ENCODE data around the gene GLYATL1B. TPM values are rescaled to one million over a fixed set of nuclear protein-coding genes. Genes with fewer than 3 reads are reported as not detected.
"Not testable (repeated sequence)": the region's sequence is repeated elsewhere in the genome, so short reads cannot be mapped to it uniquely, and the experiment has no call there.

Gene GLYATL1B
- not detected for total RNA-seq

- DNase-seq (ENCODE audit: low spot score); H3K27me3 ChIP-seq; H3K36me3 ChIP-seq; H3K9me3 ChIP-seq; H3K27ac ChIP-seq; H3K4me3 ChIP-seq; H3K4me1 ChIP-seq: not testable (repeated sequence)
Measured at GRCh38 chr11:59086007-59086406, at the start of gene GLYATL1B. GLYATL1B (plus strand) TSS chr11:59086307; CDS start chr11:59086307, 0 bp downstream.

- not testable (repeated sequence) for H3K9me3 ChIP-seq; DNase-seq (ENCODE audit: low spot score); H3K4me3 ChIP-seq; H3K4me1 ChIP-seq; H3K27ac ChIP-seq; H3K36me3 ChIP-seq; H3K27me3 ChIP-seq
Measured at GRCh38 chr11:59036542-59036941, 49.6 kb upstream of the GLYATL1B start.

- DNase-seq (ENCODE audit: low spot score); H3K27me3 ChIP-seq; H3K36me3 ChIP-seq; H3K4me3 ChIP-seq; H3K9me3 ChIP-seq; H3K4me1 ChIP-seq; H3K27ac ChIP-seq: not testable (repeated sequence)
Measured at GRCh38 chr11:59037434-59037833, 48.7 kb upstream of the GLYATL1B start.

- no peak for TF ChIP-seq CTCF (IDR thresholded peaks at IDR 0.05)
- Histone ChIP-seq H3K9me3 (no peaks in the 10 kb centered on the region), H3K36me3 (no peaks in the 10 kb centered on the region), H3K4me3 (no peak overlapping the region), H3K27ac (no peak overlapping the region), H3K27me3 (no peaks in the 10 kb centered on the region), H3K4me1 (no peaks in the 10 kb centered on the region)
- DNase-seq (ENCODE audit: low spot score) = no peak
Measured at GRCh38 chr11:59040607-59041006, 45.5 kb upstream of the GLYATL1B start.

- not testable (repeated sequence) for DNase-seq (ENCODE audit: low spot score)
Measured at GRCh38 chr11:59051383-59051782, 34.7 kb upstream of the GLYATL1B start.

GRCh38 chr11:59052355-59052754, 33.8 kb upstream of the GLYATL1B start:
- not testable (repeated sequence) for H3K4me3 ChIP-seq; H3K27me3 ChIP-seq; H3K9me3 ChIP-seq; H3K36me3 ChIP-seq; H3K27ac ChIP-seq; DNase-seq (ENCODE audit: low spot score); H3K4me1 ChIP-seq

More at GRCh38 chr11:59051383-59051782, 34.7 kb upstream of the GLYATL1B start:
- not testable (repeated sequence) for H3K9me3 ChIP-seq, H3K27me3 ChIP-seq, H3K4me3 ChIP-seq, H3K27ac ChIP-seq, H3K36me3 ChIP-seq, H3K4me1 ChIP-seq

GRCh38 chr11:59053387-59053786, 32.7 kb upstream of the GLYATL1B start:
- no peak overlapping the region for H3K27ac ChIP-seq
- no peak overlapping the region for H3K4me3 ChIP-seq
- no peaks in the 10 kb centered on the region for H3K9me3 ChIP-seq
- no peaks in the 10 kb centered on the region for H3K27me3 ChIP-seq
- peaks cover 0 to 7% of the 10 kb centered on the region in 2 donors for H3K4me1 ChIP-seq
- DNase-seq (ENCODE audit: low spot score) = peak; percentile 67
- H3K36me3 ChIP-seq = no peaks in the 10 kb centered on the region
- TF ChIP-seq CTCF (IDR thresholded peaks at IDR 0.05) = peak; percentile 16 to 71

- H3K4me3 ChIP-seq = peak overlapping the region in 1 of 2 donors; percentile 25
- H3K27ac ChIP-seq; H3K9me3 ChIP-seq; H3K36me3 ChIP-seq; H3K4me1 ChIP-seq; H3K27me3 ChIP-seq; DNase-seq (ENCODE audit: low spot score): not testable (repeated sequence)
- TF ChIP-seq CTCF (IDR thresholded peaks at IDR 0.05) = peak; percentile 26 to 69
Measured at GRCh38 chr11:59058120-59059033, 27.7 kb upstream of the GLYATL1B start.

GRCh38 chr11:59060096-59060495, 26.0 kb upstream of the GLYATL1B start:
- not testable (repeated sequence) for H3K36me3 ChIP-seq; H3K27ac ChIP-seq; DNase-seq (ENCODE audit: low spot score); H3K4me3 ChIP-seq; H3K4me1 ChIP-seq; H3K27me3 ChIP-seq; H3K9me3 ChIP-seq
